Measurements from ENCODE around the gene RBKS.

Gene RBKS

GRCh38 chr2:27796791-27797765 is 93.1 kb downstream of the RBKS start:
- DNase-seq = peak; percentile 38 to 80 (median 66)

GRCh38 chr2:27795868-27796277 is 94.3 kb downstream of the RBKS start:
- no peak for DNase-seq

GRCh38 chr2:27795093-27795834 is 94.9 kb downstream of the RBKS start:
- DNase-seq = no peak

GRCh38 chr2:27792759-27793158 is 97.4 kb downstream of the RBKS start:
- peak in 1 of 4 experiments; percentile 19 for DNase-seq

- DNase-seq = no peak
Observed at GRCh38 chr2:27790796-27791195, 99.4 kb downstream of the RBKS start.

- DNase-seq = no peak
Observed at GRCh38 chr2:27782701-27783100, 107.5 kb downstream of the RBKS start.

- DNase-seq = no peak
Observed at GRCh38 chr2:27781496-27781895, 108.7 kb downstream of the RBKS start.

- no peak for DNase-seq
Observed at GRCh38 chr2:27779417-27780055, 110.7 kb downstream of the RBKS start.

GRCh38 chr2:27776696-27777095 is 113.5 kb downstream of the RBKS start:
- DNase-seq = no peak

- no peak for DNase-seq
Observed at GRCh38 chr2:27776097-27776496, 114.1 kb downstream of the RBKS start.

GRCh38 chr2:27773959-27774358 is 116.2 kb downstream of the RBKS start:
- no peak for DNase-seq

GRCh38 chr2:27772804-27773203 is 117.4 kb downstream of the RBKS start:
- peak in 3 of 4 experiments; percentile 27 to 44 (median 33) for DNase-seq

- DNase-seq = peak; percentile 92 to 97 (median 94)
Observed at GRCh38 chr2:27771548-27772335, 118.4 kb downstream of the RBKS start, which contains the start of gene MRPL33. TSS of gene MRPL33 (plus strand) at chr2:27771719. CDS start at chr2:27771778, 59 bp downstream.

GRCh38 chr2:27771202-27771547 is 119.0 kb downstream of the RBKS start:
- DNase-seq = no peak

GRCh38 chr2:27766287-27766661 is 123.9 kb downstream of the RBKS start:
- DNase-seq = no peak

- DNase-seq = peak; percentile 16 to 71 (median 46)
Observed at GRCh38 chr2:27765621-27766286, 124.4 kb downstream of the RBKS start.

GRCh38 chr2:27764526-27764925 is 125.7 kb downstream of the RBKS start:
- peak in 2 of 4 experiments; percentile 61 to 62 for DNase-seq

GRCh38 chr2:27763907-27764267 is 126.3 kb downstream of the RBKS start:
- DNase-seq = no peak

GRCh38 chr2:27762951-27763906 is 127.0 kb downstream of the RBKS start:
- no peak for DNase-seq

Data from suppressor macrophage (primary cell).